ENCODE data around the gene NANOS3. TPM values are rescaled to one million over a fixed set of nuclear protein-coding genes. Genes with fewer than 3 reads are reported as not detected.

Gene NANOS3
- total RNA-seq, 1 experiment from 2014 or later: 1.1 TPM

DNA sequence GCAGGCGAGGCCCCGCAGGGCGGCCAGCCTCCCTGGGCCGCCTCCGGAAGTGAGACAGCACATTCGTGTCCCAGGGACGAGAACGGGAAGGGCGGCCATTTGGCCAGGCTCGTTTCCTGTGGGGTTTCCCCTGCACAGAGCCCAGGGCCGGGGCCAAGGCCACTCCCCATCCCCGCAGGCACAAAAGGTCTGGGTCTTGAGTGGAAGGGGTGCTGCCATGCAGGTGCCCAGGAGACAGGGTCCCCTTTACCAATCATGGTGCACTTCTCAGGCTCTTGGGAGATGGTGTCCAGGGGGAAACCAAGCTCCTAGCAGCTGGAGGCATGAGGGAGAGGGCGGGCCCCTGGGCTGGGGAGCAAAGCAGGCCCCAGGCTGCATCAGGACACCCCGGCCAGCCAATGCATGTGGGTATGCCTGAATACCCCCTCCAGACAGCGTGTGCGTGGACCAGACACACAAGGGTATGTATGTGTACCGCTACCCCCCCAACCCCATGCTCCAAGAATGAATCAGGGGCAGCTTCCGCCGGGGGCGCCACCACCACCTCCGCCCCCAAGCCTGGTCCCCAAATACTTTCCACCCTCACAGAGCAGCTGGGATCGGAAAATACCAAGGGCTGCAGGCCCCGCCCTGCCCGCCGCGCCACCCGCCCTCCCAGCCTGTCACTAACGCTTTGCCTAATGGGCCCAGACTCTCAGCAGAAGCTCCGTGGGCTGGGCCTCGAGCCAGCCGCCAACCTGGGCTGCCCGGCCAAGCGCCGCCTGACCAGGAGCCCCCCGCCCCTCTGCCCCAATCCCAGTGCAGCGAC is 37.6 kb upstream of the NANOS3 start:
- H3K27ac Mint-ChIP-seq: no peak overlapping the region
- H3K4me1 Mint-ChIP-seq: peaks cover 27% of the 10 kb centered on the region
- CTCF ChIA-PET: interaction anchor here (0.6 to 1.6 kb wide), 9 partner anchors 14 to 220 kb away, joined by 3 to 19 read pairs (median 4); no protein-coding TSS in a partner anchor
- H3K9me3 Mint-ChIP-seq: no peaks in the 10 kb centered on the region
- DNase-seq (ENCODE audit: low spot score): peak; percentile 57
- H3K27me3 Mint-ChIP-seq (ENCODE audit: low read depth): no peaks in the 10 kb centered on the region
- no peak overlapping the region for H3K4me3 Mint-ChIP-seq
- POLR2A ChIA-PET: interaction anchor here (0.5 to 0.7 kb wide), 3 partner anchors 14 to 37 kb away, joined by 3 read pairs; no protein-coding TSS in a partner anchor
- H3K36me3 Mint-ChIP-seq: no peaks in the 10 kb centered on the region
- ATAC-seq: peak; percentile 45
- TF ChIP-seq, protein P1, sequence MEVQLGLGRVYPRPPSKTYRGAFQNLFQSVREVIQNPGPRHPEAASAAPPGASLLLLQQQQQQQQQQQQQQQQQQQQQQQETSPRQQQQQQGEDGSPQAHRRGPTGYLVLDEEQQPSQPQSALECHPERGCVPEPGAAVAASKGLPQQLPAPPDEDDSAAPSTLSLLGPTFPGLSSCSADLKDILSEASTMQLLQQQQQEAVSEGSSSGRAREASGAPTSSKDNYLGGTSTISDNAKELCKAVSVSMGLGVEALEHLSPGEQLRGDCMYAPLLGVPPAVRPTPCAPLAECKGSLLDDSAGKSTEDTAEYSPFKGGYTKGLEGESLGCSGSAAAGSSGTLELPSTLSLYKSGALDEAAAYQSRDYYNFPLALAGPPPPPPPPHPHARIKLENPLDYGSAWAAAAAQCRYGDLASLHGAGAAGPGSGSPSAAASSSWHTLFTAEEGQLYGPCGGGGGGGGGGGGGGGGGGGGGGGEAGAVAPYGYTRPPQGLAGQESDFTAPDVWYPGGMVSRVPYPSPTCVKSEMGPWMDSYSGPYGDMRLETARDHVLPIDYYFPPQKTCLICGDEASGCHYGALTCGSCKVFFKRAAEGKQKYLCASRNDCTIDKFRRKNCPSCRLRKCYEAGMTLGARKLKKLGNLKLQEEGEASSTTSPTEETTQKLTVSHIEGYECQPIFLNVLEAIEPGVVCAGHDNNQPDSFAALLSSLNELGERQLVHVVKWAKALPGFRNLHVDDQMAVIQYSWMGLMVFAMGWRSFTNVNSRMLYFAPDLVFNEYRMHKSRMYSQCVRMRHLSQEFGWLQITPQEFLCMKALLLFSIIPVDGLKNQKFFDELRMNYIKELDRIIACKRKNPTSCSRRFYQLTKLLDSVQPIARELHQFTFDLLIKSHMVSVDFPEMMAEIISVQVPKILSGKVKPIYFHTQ (CRISPR knock-in tag; IDR thresholded peaks at IDR 0.05): no peak
- no peak for TF ChIP-seq FOXP1 (CRISPR knock-in tag; IDR thresholded peaks at IDR 0.05; ENCODE audit: borderline replicate concordance)
- no peak for TF ChIP-seq TP53 (CRISPR knock-in tag; IDR thresholded peaks at IDR 0.05)
- TF ChIP-seq SOX15 (CRISPR knock-in tag; IDR thresholded peaks at IDR 0.05): no peak
- no peak for TF ChIP-seq ZNF263 (CRISPR knock-in tag; IDR thresholded peaks at IDR 0.05; ENCODE audit: low read depth)
- TF ChIP-seq ESRRA (CRISPR knock-in tag; IDR thresholded peaks at IDR 0.05; ENCODE audit: borderline replicate concordance): no peak
- no peak for TF ChIP-seq CBFB (CRISPR knock-in tag; IDR thresholded peaks at IDR 0.05; ENCODE audit: low read depth)
- TF ChIP-seq, protein P2, sequence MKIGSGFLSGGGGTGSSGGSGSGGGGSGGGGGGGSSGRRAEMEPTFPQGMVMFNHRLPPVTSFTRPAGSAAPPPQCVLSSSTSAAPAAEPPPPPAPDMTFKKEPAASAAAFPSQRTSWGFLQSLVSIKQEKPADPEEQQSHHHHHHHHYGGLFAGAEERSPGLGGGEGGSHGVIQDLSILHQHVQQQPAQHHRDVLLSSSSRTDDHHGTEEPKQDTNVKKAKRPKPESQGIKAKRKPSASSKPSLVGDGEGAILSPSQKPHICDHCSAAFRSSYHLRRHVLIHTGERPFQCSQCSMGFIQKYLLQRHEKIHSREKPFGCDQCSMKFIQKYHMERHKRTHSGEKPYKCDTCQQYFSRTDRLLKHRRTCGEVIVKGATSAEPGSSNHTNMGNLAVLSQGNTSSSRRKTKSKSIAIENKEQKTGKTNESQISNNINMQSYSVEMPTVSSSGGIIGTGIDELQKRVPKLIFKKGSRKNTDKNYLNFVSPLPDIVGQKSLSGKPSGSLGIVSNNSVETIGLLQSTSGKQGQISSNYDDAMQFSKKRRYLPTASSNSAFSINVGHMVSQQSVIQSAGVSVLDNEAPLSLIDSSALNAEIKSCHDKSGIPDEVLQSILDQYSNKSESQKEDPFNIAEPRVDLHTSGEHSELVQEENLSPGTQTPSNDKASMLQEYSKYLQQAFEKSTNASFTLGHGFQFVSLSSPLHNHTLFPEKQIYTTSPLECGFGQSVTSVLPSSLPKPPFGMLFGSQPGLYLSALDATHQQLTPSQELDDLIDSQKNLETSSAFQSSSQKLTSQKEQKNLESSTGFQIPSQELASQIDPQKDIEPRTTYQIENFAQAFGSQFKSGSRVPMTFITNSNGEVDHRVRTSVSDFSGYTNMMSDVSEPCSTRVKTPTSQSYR (CRISPR knock-in tag; IDR thresholded peaks at IDR 0.05): no peak

DNA sequence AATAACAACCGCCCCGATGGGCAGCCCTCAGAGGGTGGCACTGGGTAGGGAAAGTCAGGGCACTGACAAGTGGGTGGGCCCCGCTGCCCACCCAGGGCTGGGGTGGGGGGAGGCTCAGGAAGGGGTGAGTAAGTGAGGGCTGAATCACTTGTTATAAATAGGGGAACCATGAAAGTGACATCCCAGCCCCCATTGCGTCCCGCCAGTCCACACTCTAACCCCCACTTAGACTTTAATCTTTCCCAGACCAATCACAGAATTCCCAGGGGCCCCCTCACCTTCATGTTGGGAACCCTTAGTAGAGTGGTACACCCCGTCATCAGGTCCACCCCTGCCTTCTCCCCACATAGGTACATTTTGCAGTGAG is 37.0 kb upstream of the NANOS3 start:
- TF ChIP-seq NFE2L1 (CRISPR knock-in tag; IDR thresholded peaks at IDR 0.05) (no peak), JAZF1 (CRISPR knock-in tag; IDR thresholded peaks at IDR 0.05) (no peak), GABPB1 (CRISPR knock-in tag; IDR thresholded peaks at IDR 0.05) (no peak), ZNF219 (CRISPR knock-in tag; IDR thresholded peaks at IDR 0.05; ENCODE audit: borderline replicate concordance) (no peak), ATF1 (CRISPR knock-in tag; IDR thresholded peaks at IDR 0.05) (no peak), ELF4 (CRISPR knock-in tag; IDR thresholded peaks at IDR 0.05; ENCODE audit: low read depth) (no peak), NFYB (CRISPR knock-in tag; conservative IDR thresholded peaks at IDR 0.05; ENCODE audit: low read depth) (no peak), ETV6 (CRISPR knock-in tag; IDR thresholded peaks at IDR 0.05) (no peak)
- TF ChIP-seq, protein P3, sequence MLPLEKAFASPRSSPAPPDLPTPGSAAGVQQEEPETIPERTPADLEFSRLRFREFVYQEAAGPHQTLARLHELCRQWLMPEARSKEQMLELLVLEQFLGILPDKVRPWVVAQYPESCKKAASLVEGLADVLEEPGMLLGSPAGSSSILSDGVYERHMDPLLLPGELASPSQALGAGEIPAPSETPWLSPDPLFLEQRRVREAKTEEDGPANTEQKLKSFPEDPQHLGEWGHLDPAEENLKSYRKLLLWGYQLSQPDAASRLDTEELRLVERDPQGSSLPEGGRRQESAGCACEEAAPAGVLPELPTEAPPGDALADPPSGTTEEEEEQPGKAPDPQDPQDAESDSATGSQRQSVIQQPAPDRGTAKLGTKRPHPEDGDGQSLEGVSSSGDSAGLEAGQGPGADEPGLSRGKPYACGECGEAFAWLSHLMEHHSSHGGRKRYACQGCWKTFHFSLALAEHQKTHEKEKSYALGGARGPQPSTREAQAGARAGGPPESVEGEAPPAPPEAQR (CRISPR knock-in tag; IDR thresholded peaks at IDR 0.05): no peak
- TF ChIP-seq, protein P4, sequence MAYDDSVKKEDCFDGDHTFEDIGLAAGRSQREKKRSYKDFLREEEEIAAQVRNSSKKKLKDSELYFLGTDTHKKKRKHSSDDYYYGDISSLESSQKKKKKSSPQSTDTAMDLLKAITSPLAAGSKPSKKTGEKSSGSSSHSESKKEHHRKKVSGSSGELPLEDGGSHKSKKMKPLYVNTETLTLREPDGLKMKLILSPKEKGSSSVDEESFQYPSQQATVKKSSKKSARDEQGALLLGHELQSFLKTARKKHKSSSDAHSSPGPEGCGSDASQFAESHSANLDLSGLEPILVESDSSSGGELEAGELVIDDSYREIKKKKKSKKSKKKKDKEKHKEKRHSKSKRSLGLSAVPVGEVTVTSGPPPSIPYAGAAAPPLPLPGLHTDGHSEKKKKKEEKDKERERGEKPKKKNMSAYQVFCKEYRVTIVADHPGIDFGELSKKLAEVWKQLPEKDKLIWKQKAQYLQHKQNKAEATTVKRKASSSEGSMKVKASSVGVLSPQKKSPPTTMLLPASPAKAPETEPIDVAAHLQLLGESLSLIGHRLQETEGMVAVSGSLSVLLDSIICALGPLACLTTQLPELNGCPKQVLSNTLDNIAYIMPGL (CRISPR knock-in tag; IDR thresholded peaks at IDR 0.05): no peak
- TF ChIP-seq, protein P5, sequence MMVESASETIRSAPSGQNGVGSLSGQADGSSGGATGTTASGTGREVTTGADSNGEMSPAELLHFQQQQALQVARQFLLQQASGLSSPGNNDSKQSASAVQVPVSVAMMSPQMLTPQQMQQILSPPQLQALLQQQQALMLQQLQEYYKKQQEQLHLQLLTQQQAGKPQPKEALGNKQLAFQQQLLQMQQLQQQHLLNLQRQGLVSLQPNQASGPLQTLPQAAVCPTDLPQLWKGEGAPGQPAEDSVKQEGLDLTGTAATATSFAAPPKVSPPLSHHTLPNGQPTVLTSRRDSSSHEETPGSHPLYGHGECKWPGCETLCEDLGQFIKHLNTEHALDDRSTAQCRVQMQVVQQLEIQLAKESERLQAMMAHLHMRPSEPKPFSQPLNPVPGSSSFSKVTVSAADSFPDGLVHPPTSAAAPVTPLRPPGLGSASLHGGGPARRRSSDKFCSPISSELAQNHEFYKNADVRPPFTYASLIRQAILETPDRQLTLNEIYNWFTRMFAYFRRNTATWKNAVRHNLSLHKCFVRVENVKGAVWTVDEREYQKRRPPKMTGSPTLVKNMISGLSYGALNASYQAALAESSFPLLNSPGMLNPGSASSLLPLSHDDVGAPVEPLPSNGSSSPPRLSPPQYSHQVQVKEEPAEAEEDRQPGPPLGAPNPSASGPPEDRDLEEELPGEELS (CRISPR knock-in tag; IDR thresholded peaks at IDR 0.05): no peak
- TF ChIP-seq, protein P6, sequence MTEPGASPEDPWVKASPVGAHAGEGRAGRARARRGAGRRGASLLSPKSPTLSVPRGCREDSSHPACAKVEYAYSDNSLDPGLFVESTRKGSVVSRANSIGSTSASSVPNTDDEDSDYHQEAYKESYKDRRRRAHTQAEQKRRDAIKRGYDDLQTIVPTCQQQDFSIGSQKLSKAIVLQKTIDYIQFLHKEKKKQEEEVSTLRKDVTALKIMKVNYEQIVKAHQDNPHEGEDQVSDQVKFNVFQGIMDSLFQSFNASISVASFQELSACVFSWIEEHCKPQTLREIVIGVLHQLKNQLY (CRISPR knock-in tag; IDR thresholded peaks at IDR 0.05): no peak
- DNase-seq (ENCODE audit: low spot score) (no peak), ATAC-seq (no peak)
- CTCF ChIA-PET: interaction anchor here (0.7 to 1.6 kb wide), 6 partner anchors 15 to 219 kb away, joined by 3 to 19 read pairs (median 7); no protein-coding TSS in a partner anchor
- POLR2A ChIA-PET: interaction anchor here (0.5 kb wide), 1 partner anchor 18 kb away, joined by 3 read pairs; no protein-coding TSS in a partner anchor
- H3K27me3 Mint-ChIP-seq (ENCODE audit: low read depth): no peaks in the 10 kb centered on the region
- H3K4me1 Mint-ChIP-seq: peaks cover 30% of the 10 kb centered on the region
- no peaks in the 10 kb centered on the region for H3K9me3 Mint-ChIP-seq
- no peaks in the 10 kb centered on the region for H3K36me3 Mint-ChIP-seq
- H3K4me3 Mint-ChIP-seq: no peak overlapping the region
- no peak overlapping the region for H3K27ac Mint-ChIP-seq

Data from WTC11 (cell line).